Cardiac septum (tissue), 1 donor: Measurements from ENCODE around the gene CHAF1B. TPM values are rescaled to one million over a fixed set of nuclear protein-coding genes. Genes with fewer than 3 reads are reported as not detected.
A peak's percentile ranks its signal among the peaks of the same experiment; 100 is the strongest.
"Not testable (repeated sequence)": the region's sequence is repeated elsewhere in the genome, so short reads cannot be mapped to it uniquely, and the experiment has no call there.

Experiments used
- DNase-seq: peaks from one replicate; pipeline ENCODE4 v3.0.0-alpha.2; 2020; ENCODE audit warnings: low spot score
- intact Hi-C: fragments of 100-400 bp; cut with DNase I; formaldehyde crosslinking; loops from one replicate; pipeline ENCODE4 v1.14.0; 2022
- long read RNA-seq: library from polyadenylated mRNA; unstranded; transcript quantifications from one replicate; pipeline ENCODE4 v2.0.0, GENCODE V29; 2021
- total RNA-seq: library from RNA; stranded (reverse); fragmentation: NEBNext Ultra II Directional; extraction: Animal tissue kit (Norgen Biotek cat#: 25700); gene quantifications from one replicate; pipeline ENCODE4 v1.2.1, GENCODE V29; 2021
- donor health status: DM: no; HTN: no; CAD: no.

Gene CHAF1B
- 0.62 TPM for total RNA-seq
- long read RNA-seq, partial matches to known transcripts: 0 of 1 reads
- long read RNA-seq, other reads (novel, unspliced or antisense): 1 of 1 reads

DNA sequence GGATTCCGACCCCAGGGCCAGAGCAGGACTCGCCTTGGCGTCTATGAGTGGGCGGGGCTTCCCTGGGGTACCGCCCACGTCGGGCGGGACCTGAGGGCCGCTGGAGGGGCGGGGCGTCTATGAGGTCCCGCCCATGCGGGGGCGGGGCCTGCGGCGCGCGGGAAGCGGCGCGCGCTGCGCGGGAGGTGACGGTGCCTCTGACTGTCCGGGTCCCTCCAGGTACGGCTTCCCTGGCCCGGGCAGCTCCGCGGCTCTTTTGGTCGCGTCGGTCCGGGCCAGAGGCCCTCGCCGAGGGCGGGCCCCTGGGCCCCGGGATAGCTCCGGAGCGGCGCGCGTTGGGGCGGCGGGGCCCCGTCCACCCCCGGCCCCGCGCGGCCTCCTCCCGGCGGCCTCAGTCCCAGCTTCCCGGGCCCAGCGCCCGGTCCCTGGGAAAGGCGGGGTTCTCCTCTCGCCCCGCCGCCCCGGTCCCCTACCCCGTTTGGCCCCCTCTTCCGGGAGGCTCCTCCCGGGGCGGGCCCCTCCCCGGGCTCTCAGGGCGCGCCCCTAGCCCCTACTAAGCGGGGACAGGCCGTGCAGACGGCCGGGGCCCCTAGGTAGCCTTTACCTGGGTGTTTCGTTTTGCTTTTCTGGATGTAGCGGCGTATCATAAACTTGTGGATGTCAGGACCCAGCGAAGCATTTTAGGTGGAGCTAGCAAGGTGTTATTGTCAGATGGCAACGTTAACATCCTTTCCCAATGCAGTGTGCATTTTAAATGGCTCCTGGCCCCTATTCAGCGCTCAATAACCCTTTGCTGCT lies at the start of gene CHAF1B:
TSS of gene CHAF1B (plus strand) at position 160 of the 798 bp plus-strand sequence. CDS start 745 bp downstream, outside the sequence.
- peak; percentile 84 for DNase-seq
- intact Hi-C loops: no loop called here

DNA sequence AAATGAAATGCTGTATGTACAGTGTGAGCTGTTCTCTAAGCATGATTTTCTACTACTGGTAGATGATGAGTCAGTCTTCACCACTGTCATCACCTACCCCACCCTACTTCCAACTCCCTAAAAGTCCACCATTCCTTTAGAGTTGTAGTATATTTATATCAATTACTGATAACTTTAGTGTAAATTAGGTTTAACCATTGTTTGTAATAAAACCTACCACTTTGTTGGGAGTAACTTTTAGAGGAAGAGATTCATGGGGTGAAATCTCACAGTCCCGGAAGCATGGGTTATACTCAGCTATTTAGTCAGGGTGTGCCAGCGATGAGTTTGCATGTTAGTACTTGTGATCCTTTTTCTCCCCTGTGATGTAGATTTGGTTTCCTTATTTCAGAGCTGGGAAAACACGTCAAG lies 48.1 kb upstream of the CHAF1B start:
- no peak for DNase-seq
- intact Hi-C loops: no loop called here

DNA sequence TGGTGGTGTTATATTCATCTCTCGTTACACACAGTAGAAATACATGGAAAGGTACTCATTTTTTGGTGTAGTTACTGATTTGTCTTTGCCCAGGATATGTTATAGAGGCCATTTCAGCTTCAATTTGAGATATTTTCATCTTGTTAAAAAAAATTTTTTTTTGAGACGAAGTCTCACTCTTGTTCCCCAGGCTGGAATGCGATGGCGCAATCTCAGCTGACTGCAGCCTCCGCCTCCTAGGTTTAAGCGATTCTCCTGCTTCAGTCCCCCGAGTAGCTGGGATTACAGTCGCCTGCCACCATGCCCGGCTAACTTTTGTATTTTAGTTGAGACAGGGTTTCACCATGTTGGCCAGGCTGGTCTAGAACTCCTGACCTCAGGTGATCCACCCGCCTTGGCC lies 46.2 kb upstream of the CHAF1B start:
- no peak for DNase-seq
- intact Hi-C loops: no loop called here

DNA sequence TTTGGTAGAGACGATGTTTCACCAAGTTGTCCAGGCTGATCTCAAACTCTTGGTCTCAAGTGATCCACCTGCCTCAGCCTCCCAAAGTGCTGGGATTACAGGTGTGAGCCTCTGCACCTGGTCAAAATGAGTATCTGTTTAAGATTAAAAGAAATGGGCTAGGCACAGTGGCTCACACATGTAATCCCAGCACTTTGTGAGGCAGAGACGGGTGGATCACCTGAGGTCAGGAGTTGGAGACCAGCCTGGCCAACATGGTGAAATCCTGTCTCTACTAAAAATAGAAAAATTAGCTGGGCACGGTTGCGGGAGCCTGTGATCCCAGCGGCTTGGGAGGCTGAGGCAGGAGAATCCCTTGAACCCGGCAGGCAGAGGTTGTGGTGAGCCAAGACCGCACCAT lies 42.6 kb upstream of the CHAF1B start:
- intact Hi-C loops, DNase-seq: not testable (repeated sequence)

DNA sequence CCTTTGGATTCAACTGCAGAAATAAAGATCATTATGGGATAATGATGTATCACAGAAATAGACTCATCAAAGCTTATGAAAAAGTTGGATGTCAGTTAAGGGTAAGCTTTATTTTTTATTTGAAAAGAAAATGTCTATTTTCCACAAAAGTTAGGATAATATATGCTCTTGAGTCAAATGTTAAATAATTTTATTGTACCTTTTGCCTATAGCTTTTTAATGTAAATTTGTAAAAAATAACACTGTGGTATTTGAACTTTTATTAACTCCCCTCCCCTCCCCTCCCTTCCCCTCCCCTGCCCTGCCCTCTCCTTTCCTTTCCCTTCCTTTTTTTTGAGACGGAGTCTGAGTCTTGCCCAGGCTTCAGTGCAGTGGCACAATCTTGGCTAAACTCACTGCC lies 40.3 kb upstream of the CHAF1B start:
- DNase-seq: no peak
- intact Hi-C loops: no loop called here

DNA sequence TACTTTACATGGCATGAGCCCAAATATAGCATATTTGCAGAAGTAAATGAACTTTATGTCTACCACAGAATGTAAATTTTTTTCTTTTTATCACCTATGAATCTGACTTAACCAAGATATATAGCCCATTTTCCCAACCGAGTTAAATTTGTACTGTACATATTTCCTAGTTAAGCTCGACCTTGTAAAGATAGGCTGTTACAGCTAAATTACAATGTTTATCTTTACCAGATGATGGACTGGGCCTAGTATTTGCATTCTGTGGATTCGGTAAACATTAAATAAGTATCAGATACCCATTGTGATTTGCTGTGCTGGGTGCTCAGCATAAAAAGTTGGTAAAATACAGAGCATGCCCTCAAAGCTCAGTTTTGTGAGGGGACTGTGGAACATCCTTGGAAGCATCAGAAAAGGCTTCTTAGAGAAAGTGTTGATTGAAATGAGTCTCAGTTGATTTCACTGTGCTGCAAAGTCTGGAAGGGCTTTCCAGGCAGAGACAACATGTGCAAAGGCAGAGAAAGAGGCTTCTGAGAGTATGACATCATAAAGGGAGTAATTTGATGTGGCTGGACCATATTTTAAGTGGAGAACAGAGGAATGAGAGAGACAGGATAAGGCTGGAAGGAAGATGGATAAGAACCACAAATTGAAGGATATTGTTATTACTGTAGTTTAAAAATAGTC lies 37.8 kb upstream of the CHAF1B start:
- intact Hi-C loops: no loop called here
- no peak for DNase-seq

DNA sequence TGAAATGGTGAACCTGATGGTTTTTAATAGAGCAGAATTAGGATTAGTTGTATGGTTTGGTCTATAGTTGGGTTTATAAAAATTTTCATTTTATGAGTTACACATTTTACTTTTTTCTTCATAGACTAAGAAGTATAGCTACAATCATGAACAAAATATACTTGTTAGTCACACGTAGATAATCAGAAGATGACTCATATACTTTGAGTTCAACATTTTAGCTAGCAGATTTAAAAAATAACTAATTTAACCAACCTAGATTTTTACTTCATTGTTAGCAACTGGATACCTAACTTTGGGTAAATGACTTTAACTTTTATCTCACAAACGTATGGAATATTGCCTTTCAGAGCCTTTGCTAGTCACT lies 37.2 kb upstream of the CHAF1B start:
- intact Hi-C loops: no loop called here
- DNase-seq: no peak

DNA sequence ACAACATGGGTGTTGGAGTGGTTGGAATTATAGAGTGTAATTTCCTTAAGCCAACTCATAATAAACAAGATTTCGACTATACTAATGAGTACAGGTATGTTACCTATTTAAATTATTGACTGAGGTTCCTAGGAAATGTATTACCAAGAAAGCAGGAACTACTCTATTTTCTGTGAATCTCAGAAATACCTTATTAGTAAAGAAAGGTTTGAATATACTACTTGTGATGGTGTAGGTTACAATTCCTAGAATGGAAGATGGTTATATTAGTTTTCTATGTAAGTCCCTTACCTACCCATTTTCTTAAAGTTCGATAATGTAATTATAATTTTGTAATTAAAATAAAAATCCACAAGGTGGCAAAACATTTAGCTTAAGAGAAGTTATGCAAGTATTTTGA lies 35.9 kb upstream of the CHAF1B start:
- DNase-seq: no peak
- intact Hi-C loops: no loop called here

DNA sequence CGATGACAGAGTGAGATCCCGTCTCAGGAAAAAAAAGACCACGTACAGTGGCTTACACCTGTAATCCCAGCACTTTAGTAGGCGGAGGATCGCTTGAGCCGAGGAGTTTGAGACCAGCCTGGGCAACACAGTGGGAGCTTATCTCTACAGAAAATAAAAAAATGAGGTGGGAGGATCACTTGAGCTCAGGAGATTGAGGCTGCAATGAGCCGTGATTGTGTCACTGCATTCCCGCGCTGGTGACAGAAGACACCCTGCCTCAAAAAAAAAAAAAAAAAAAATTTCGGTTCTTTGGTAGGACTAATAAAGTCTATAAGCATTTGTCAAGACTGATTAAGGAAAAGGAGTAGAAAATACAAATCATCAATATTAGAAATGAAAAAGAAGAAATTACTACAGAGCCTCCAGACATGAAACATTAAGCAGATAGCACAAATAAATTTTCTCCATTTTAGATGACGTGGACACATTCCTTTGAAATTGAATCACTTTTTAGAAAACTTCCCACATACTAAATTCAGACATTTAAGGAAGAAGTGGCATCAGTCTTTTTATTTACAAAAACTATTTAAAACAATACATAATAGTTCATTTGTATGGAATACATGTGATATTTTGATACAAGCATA lies 34.8 kb upstream of the CHAF1B start:
- intact Hi-C loops: no loop called here
- DNase-seq: no peak

DNA sequence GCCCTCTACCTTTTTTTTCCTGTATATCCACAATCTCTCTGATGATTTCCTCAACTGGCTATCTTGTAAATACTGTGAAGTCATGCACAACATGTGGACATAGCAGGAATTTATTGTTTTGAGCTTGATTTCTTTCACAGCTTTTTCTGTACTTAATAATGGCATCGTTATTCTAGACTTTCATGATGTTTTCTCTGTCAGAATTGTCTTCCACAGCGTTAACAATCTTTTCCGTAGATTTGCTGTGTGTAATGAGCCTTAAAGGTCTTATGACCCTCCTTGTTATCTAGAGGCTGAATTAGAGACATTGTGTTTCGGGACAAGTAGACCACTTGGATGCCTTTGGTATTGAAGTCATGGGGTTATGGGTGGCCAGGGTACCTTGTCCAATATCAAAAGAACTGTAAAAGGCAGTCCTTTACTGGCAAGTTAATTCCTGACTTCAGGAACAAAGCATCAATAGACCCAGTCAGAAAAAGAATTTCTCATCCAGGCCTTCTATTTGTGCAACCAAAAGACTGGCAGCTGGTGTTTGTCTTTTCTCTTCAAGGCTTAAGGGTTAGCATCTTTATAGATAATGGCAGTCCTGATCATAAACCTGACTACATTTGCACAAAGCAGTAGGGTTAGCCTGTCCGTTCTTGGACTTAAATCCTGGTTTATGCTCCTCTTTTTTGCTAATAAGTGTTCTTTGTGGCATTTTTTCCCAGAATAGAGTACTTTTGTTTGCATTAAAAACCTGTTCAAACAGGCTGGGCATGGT lies 30.1 kb upstream of the CHAF1B start:
- intact Hi-C loops: no loop called here
- no peak for DNase-seq

DNA sequence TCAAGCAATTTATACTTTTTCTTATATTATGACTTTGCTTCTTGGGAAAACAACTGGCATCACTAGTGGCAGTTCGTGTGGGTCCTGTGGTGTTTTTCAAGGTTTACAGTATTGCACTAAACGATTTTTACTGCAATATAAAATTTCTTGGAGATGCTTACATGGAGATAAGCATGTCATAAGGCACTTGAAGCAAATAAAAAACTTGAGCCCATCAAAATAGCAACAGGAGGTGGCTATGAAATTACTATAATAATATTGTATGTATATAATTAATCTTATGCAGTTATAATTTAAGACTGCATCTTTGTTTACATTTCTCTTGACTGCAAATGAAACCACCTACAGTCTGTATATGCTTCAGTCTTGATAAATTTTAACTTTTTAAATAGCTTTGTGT lies 29.3 kb upstream of the CHAF1B start:
- no peak for DNase-seq
- intact Hi-C loops: no loop called here

DNA sequence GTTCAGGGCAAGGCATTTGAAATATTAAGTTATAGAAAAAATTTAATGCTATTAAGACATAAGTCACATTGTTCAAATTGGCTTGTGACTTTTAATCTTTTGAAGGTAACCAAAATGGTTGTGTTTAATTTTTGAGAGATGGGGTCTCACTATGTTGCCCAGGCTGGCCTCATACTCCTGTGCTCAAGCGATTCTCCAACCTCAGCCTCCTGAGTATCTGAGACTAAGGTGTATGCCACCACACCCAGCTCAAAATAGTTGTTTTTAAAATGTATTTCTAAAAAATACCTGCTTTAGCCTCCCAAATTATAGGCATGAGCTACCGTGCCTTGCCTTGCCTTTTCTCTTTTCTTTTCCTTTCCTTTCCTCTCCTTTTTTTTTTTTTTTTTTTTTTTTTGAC lies 26.0 kb upstream of the CHAF1B start:
- DNase-seq: no peak

DNA sequence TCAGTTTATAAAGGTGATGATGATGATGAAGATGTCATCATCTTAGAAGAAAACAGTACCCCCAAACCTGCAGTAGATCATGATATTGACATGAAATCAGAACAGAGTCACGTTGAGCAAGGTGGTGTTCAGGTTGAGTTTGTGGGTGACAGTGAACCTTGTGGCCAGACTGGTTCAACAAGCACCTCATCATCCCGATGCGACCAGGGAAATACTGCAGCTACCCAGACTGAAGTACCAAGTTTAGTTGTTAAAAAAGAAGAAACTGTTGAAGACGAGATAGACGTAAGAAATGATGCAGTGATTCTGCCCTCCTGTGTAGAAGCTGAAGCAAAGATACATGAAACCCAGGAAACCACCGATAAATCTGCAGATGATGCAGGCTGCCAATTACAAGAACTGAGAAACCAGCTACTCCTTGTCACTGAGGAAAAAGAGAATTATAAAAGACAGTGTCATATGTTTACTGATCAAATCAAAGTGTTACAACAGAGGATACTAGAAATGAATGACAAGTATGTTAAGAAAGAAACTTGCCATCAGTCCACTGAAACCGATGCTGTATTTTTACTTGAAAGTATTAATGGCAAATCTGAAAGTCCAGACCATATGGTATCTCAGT lies 16.0 kb upstream of the CHAF1B start:
- intact Hi-C loops: no loop called here
- no peak for DNase-seq

More for the DNA sequence above, 26.0 kb upstream of the CHAF1B start:
- intact Hi-C loops: no loop called here

DNA sequence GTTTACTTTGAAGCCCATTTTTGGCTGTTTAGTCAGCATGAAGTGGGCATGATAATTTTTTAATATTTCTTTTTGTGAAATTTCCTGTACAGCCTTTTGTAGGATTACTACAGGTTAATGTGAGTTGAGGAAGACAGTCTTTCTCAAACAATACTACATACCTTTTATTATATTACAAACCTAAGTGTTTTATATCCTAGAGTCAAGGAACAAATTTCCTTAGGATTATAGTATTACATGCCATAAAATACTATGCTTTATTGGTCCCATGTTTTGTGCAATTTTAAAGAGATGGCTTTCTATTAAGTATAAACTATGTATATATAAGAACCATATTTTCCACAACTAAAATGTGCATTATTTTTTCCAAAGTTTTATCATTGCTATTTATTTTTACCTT lies 9.2 kb upstream of the CHAF1B start:
- intact Hi-C loops: no loop called here
- DNase-seq: no peak

DNA sequence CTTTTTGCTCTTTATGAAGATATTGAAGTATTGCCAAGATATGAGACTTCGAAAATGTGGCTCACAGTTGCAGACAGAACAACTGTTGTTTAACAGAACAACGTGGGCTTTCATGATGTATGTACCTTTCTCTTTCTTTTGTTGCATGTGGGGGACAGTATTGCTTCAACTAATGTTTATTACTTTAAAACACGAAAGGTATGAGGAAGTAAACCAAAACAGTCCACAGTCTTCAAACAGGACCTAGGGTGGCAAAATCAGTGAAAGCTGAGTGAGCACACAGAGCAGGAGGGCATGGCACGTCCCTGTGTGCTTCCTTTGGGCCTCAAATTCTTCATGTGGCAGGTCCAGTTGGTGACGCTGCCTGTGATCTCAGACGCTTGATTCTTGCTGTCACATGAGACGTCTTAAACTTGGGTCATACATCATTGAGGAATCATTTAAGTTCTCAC lies 7.8 kb upstream of the CHAF1B start:
- DNase-seq: no peak
- intact Hi-C loops: no loop called here

DNA sequence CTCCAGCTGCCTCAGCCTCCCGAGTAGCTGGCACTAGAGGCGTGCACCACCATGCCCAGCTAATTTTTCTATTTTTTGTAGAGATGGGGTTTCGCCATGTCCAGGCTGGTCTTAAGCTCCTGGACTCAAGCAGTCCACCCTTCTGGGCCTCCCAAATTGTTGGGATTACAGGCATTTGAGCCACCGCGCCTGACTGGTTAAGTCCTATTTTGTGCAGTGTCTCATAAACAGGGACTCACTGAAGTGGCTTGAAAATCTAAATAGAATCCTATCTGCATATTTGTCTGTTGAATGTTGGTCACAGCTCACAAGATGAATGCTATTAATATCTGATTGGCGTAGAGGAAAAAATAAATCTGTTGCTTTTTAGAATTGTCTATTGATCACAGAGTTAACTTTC lies 5.9 kb upstream of the CHAF1B start:
- intact Hi-C loops: no loop called here
- no peak for DNase-seq

DNA sequence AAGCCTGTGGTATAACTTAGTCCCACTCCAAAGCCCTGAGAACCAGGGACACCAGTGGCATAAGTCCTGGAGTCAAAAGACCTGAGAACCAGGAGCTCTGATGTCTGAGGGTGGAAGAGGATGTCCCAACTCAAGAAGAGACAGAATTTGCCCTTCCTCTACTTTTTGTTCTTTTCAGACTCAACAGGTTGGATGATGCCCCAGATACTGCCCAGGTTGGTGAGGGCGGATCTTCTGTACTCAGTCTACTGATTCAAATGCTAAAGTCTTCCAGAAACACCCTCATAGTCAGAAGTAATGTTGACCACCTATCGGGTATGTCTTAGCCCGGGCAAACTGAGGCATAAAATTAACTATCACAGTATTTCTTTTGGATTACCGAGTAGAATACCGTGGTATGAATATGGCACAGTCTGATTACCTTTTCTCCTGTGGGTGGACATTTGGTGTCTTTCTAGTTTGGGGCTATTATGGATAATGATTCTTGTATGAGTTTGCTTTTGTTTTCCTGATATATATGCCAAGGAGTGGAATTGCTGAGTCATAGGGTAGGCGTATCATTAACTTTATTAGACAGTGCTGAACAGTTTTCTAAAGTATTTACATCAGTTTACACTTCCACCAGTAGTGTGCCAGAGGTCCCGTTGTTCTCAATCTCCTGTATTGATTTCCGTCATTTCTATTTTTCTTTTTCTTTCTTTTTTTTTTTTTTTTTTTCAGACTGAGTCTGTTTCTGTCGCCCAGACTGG lies 3.2 kb upstream of the CHAF1B start:
- no peak for DNase-seq
- intact Hi-C loops: no loop called here

DNA sequence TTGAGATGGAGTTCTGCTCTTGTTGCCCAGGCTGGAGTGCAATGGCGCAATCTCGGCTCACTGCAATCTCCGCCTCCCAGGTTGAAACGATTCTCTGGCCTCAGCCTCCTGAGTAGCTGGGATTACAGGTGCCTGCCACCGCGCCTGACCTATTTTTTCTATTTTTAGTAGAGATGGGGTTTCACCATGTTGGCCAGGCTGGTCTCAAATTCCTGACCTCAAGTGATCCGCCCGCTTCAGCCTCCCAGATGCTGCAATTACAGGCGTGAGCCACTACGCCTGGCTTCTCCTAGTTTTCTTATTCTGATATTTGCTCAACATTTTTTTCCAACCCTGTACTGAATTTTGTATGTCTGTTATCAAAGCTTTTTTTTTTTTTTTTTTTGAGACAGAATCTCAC lies 2.5 kb upstream of the CHAF1B start:
- DNase-seq, intact Hi-C loops: not testable (repeated sequence)

DNA sequence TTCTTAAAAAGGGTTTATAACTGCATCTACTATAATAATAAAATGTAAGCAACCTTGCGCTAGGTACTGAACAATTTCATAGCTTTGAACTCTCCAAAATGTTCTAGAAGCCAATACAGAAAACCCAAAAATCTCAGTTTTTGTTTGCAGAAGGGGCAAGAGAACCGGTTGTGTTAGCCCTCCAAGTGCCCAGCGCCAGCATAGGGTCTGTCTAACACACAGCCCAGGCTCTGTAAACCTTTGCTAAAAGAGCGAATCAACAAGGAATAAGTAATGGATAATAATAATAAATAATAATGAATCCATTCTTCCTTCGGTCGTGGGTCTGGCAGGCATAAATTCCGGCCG lies 333 bp upstream of the CHAF1B start:
- intact Hi-C loops: no loop called here
- DNase-seq: no peak
